ENCODE data around the gene KRT8. TPM values are rescaled to one million over a fixed set of nuclear protein-coding genes. Genes with fewer than 3 reads are reported as not detected.

KRT8 gene
- total RNA-seq, 2 donors from 2014 or later = 1,663 to 1,920 TPM

DNA sequence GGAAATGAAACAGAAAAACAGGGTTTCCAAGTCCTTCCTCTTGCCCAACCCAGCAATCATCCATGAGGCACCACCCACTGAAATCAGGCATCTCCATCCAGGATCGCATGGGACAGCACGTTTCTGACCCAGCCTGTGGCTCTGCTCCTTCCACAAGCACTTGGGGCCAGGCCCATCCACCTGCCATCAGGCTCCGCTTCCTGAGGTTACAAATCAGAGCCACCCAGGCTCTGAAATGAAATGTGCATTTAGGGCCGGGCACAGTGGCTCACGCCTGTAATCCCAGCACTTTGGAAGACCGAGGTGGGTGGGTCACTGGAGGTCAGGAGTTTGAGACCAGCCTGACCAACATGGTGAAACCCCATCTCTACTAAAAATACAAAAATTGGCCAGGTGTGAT is 55.4 kb downstream of the KRT8 start:
- Mint-ChIP-seq H3K4me3 (no peak overlapping the region), H3K9me3 (no peaks in the 10 kb centered on the region), H3K27ac (no peak overlapping the region), H3K27me3 (ENCODE audit: insufficient read depth) (peaks cover 11% of the 10 kb centered on the region), H3K36me3 (ENCODE audit: low read depth) (no peaks in the 10 kb centered on the region), H3K4me1 (no peaks in the 10 kb centered on the region)
- 85 to 94% methylated on average over 2 to 6 of the region's 6 CpGs for WGBS, 2 experiments (ENCODE audit: insufficient coverage in 1 of 2, insufficient read length in 1 of 2)
- H3K4me3 ChIP-seq (ENCODE audit: low read length) = no peak overlapping the region
- H3K4me1 ChIP-seq (ENCODE audit: control insufficient read depth, insufficient read depth, low read length) = no peaks in the 10 kb centered on the region
- no peaks in the 10 kb centered on the region for H3K36me3 ChIP-seq (ENCODE audit: control insufficient read depth, insufficient read depth, low read length)
- TF ChIP-seq, protein P1, sequence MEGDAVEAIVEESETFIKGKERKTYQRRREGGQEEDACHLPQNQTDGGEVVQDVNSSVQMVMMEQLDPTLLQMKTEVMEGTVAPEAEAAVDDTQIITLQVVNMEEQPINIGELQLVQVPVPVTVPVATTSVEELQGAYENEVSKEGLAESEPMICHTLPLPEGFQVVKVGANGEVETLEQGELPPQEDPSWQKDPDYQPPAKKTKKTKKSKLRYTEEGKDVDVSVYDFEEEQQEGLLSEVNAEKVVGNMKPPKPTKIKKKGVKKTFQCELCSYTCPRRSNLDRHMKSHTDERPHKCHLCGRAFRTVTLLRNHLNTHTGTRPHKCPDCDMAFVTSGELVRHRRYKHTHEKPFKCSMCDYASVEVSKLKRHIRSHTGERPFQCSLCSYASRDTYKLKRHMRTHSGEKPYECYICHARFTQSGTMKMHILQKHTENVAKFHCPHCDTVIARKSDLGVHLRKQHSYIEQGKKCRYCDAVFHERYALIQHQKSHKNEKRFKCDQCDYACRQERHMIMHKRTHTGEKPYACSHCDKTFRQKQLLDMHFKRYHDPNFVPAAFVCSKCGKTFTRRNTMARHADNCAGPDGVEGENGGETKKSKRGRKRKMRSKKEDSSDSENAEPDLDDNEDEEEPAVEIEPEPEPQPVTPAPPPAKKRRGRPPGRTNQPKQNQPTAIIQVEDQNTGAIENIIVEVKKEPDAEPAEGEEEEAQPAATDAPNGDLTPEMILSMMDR (conservative IDR thresholded peaks at IDR 0.05) = no peak
- H3K9ac ChIP-seq (ENCODE audit: extremely low read depth, low read length, poor library complexity, severe bottlenecking) = no peak overlapping the region
- H3K9me3 ChIP-seq (ENCODE audit: control insufficient read depth, low read length) = no peaks in the 10 kb centered on the region
- peaks cover 4% of the 10 kb centered on the region for H3K27me3 ChIP-seq (ENCODE audit: control insufficient read depth, insufficient read depth, low read length, poor library complexity, severe bottlenecking)
- H3K27ac ChIP-seq (ENCODE audit: low read depth, low read length) = no peak overlapping the region
- no peak for DNase-seq

DNA sequence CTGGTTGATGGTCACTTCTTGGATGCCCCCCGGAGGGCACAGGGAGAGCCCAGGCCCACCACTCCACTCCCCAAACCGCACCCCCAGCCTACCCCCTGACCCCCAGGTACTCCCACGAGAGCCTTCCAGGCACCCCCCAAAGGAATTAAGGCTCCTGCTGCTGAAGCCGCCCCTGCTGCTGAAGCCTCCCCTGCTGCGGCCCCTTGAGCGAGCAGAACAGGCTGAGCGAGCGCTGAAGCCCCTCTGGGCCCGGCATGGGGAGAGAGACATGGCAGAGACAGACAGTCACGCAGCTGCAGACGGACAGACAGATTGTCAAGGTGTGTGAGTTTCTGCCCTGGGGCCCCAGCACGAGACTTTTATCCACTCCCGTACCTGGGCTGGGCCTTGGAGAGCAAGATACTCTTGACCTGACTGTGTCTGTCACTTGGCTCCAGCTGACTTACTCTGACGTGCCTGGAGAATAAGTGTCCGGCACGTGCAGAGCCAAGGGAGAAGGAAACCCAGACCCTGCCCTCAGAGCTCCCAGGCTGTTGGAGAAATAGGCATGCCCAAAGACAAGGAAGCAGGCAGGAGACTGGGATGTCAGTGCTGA is 56.1 kb downstream of the KRT8 start, which contains the start of gene KRT78:
KRT78 (minus strand) TSS at position 334 of the 595 bp plus-strand sequence; CDS start at position 270, 64 bp downstream.
- H3K27ac ChIP-seq (ENCODE audit: low read depth, low read length) = no peak within 1 kb of the TSS
- H3K4me1 Mint-ChIP-seq = no peaks in the 10 kb centered on the region
- H3K27ac Mint-ChIP-seq = no peak within 1 kb of the TSS
- peaks cover 8% of the 10 kb centered on the region for H3K27me3 Mint-ChIP-seq (ENCODE audit: insufficient read depth)
- no peak within 1 kb of the TSS for H3K9ac ChIP-seq (ENCODE audit: extremely low read depth, low read length, poor library complexity, severe bottlenecking)
- no peaks in the 10 kb centered on the region for H3K4me1 ChIP-seq (ENCODE audit: control insufficient read depth, insufficient read depth, low read length)
- no peaks in the 10 kb centered on the region for H3K9me3 Mint-ChIP-seq
- no peaks in the 10 kb centered on the region for H3K36me3 ChIP-seq (ENCODE audit: control insufficient read depth, insufficient read depth, low read length)
- TF ChIP-seq, protein P1 (conservative IDR thresholded peaks at IDR 0.05) = no peak
- 92% methylated on average over 13 to 16 of the region's 16 CpGs for WGBS, 2 experiments (ENCODE audit: insufficient coverage in 1 of 2, insufficient read length in 1 of 2)
- H3K4me3 ChIP-seq (ENCODE audit: low read length) = no peak within 1 kb of the TSS
- no peaks in the 10 kb centered on the region for H3K9me3 ChIP-seq (ENCODE audit: control insufficient read depth, low read length)
- no peak within 1 kb of the TSS for H3K4me3 Mint-ChIP-seq
- DNase-seq = no peak
- H3K27me3 ChIP-seq (ENCODE audit: control insufficient read depth, insufficient read depth, low read length, poor library complexity, severe bottlenecking) = peaks cover 4% of the 10 kb centered on the region
- no peaks in the 10 kb centered on the region for H3K36me3 Mint-ChIP-seq (ENCODE audit: low read depth)

DNA sequence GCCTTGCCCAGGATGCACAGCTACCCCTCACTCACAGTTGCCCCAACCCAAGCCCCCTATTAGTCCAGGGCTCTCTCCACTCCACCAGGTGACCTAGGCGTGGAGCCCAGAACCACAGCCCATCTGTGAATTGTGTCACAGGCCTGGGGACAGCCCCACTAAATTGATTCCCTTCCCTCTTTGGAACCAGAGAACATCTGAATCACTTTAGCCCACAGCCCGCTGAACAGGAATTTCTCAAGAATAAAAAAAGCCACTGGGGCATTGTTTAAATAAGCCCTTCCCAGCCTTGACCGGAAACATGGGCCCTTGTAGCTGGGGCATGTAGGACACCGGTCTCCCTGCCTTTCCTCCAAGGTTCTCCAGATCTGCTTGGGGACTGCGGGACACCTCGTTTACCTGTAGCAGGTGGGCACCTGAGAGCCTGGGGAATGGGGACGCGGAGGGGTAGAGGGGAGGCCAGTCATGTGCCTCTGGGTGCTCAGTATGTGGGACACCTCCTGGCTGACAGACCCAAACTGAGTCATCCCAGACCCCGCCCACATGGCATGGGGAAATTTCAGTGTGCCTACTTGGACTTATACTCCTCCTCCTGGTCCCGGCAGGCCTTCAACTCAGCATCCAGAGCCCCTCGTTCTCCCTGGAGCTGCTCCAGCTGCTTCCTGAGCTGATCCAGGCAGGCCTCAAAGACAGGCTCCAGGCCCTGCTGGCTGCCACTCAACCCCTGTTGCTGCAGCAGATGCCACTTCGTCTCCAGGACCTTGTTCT is 57.4 kb downstream of the KRT8 start:
- H3K27me3 Mint-ChIP-seq (ENCODE audit: insufficient read depth) = peaks cover 6% of the 10 kb centered on the region
- H3K4me1 Mint-ChIP-seq = no peaks in the 10 kb centered on the region
- no peaks in the 10 kb centered on the region for H3K4me1 ChIP-seq (ENCODE audit: control insufficient read depth, insufficient read depth, low read length)
- H3K27ac ChIP-seq (ENCODE audit: low read depth, low read length) = no peak overlapping the region
- peaks cover 4% of the 10 kb centered on the region for H3K27me3 ChIP-seq (ENCODE audit: control insufficient read depth, insufficient read depth, low read length, poor library complexity, severe bottlenecking)
- DNase-seq = no peak
- 92 to 97% methylated on average over 11 to 12 of the region's 12 CpGs for WGBS, 2 experiments (ENCODE audit: insufficient coverage in 1 of 2, insufficient read length in 1 of 2)
- no peak overlapping the region for H3K9ac ChIP-seq (ENCODE audit: extremely low read depth, low read length, poor library complexity, severe bottlenecking)
- TF ChIP-seq, protein P1 (conservative IDR thresholded peaks at IDR 0.05) = no peak
- no peak overlapping the region for H3K4me3 Mint-ChIP-seq
- H3K27ac Mint-ChIP-seq = no peak overlapping the region
- no peaks in the 10 kb centered on the region for H3K9me3 ChIP-seq (ENCODE audit: control insufficient read depth, low read length)
- no peaks in the 10 kb centered on the region for H3K36me3 ChIP-seq (ENCODE audit: control insufficient read depth, insufficient read depth, low read length)
- no peaks in the 10 kb centered on the region for H3K9me3 Mint-ChIP-seq
- no peak overlapping the region for H3K4me3 ChIP-seq (ENCODE audit: low read length)
- H3K36me3 Mint-ChIP-seq (ENCODE audit: low read depth) = no peaks in the 10 kb centered on the region

Other genes starting within 250 kb of the KRT8 start
- gene KRT1, start 224.7 kb downstream of the KRT8 start, total RNA-seq = not detected
- gene KRT77, start 201.6 kb downstream of the KRT8 start, total RNA-seq = not detected
- not detected for gene KRT76, start 127.7 kb downstream of the KRT8 start, total RNA-seq
- gene KRT3, start 109.0 kb downstream of the KRT8 start, total RNA-seq = not detected
- not detected for gene KRT4, start 91.0 kb downstream of the KRT8 start, total RNA-seq
- gene KRT79, start 70.8 kb downstream of the KRT8 start, total RNA-seq = not detected
- not detected for gene KRT78, start 56.1 kb downstream of the KRT8 start, total RNA-seq
- 1,000 to 10,000 TPM in 1 of 2 donors, 100 to 1,000 TPM in 1; 858 to 1,019 TPM for gene KRT18, start 44.0 kb upstream of the KRT8 start, total RNA-seq
- gene EIF4B, start 101.4 kb upstream of the KRT8 start, total RNA-seq = 100 to 1,000 TPM; 596 to 655 TPM
- gene TNS2, start 145.0 kb upstream of the KRT8 start, total RNA-seq = 10 to 100 TPM; 10.2 to 12.6 TPM
- 10 to 100 TPM; 13.0 to 18.4 TPM for gene SPRYD3, start 174.3 kb upstream of the KRT8 start, total RNA-seq
- gene IGFBP6, start 192.6 kb upstream of the KRT8 start, total RNA-seq = 10 to 100 TPM; 21.7 to 48.4 TPM
- under 1 TPM; 0.46 to 0.71 TPM for gene SOAT2, start 198.4 kb upstream of the KRT8 start, total RNA-seq

Data from endodermal cell (in vitro differentiated cells).